OCI-M2 (cell line): Measurements from ENCODE around the gene GNG13.

Source experiments
- DNase-seq: peaks from one replicate; lab custom pipeline; 2025; ENCODE audit not compliant: unreplicated experiment; lab: John Stamatoyannopoulos, UW

Gene GNG13

GRCh38 chr16:814974-815373, 14.4 kb upstream of the GNG13 start:
- no peak for DNase-seq

DNA sequence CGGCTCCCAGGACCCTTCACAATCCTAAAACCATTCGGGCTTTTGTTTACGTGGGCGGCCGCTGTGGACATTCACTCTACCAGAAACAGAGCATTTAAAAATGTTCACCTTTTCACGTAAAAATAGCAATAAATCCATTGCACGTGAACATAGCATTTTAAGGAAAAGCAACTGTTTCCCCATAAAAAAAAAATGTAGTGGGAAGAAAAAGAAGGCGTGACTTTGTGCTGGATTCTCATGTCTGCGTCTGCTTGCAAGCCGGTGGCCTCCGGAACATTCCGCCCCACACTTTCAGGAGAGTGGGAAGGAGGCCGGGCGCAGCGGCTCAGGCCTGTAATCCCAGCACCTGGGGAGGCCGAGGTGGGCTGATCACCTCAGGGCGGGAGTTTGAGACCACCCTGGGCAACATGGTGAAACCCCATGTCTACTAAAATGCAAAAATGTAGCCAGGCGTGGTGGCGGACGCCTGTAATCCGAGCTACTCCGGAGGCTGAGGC, 13.4 kb upstream of the GNG13 start:
- no peak for DNase-seq

DNA sequence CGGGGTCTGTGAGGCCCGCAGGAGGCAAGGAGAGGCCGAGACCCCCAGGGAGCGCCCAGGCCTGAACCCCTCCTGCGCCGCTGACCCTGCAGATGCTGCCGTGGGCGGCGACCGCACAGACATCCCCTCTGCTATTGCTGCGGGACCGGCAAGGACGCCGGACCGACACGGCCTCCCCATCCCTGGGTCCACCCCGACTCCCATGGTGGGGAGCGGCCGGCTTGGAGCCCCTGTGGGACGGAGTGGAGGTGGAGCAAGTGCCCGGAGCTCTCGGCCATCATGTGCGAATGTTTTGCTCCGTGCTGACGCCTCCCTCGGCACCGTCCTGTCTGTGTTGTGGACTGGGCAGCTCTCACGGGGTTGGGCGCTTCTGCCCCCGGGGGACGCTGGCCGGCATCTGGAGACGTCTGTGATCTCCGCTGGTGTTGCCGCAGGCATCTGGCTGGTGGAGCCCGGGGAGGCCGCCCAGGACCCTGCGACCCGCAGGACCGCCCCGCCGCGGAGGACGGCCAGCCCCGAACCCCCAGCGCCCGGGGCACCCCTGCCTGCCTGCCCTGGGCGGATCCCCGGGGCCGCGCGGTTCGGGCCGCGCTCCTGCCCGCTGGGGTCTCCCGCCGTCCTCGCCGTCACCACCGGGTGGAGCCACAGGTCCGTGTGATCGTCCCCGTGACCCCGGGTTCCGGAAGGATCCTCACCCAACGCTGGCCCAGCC, 12.8 kb upstream of the GNG13 start:
- DNase-seq, result no peak

DNA sequence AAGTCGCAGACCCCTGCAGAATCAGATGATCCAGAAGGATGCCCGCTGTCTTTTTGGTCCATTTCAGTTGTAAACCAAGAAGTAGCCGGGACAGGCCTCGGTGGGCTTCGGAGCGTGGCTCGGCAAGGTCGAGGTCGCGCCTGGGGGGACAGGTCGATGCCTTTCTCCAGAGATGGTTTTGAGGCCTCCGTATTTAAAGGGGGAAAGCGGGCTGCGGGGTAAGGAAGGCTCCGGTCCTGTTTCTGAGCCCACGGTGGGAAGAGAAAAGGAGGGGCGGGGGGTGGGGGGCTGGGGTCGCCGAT, 7.5 kb upstream of the GNG13 start:
- no peak for DNase-seq

DNA sequence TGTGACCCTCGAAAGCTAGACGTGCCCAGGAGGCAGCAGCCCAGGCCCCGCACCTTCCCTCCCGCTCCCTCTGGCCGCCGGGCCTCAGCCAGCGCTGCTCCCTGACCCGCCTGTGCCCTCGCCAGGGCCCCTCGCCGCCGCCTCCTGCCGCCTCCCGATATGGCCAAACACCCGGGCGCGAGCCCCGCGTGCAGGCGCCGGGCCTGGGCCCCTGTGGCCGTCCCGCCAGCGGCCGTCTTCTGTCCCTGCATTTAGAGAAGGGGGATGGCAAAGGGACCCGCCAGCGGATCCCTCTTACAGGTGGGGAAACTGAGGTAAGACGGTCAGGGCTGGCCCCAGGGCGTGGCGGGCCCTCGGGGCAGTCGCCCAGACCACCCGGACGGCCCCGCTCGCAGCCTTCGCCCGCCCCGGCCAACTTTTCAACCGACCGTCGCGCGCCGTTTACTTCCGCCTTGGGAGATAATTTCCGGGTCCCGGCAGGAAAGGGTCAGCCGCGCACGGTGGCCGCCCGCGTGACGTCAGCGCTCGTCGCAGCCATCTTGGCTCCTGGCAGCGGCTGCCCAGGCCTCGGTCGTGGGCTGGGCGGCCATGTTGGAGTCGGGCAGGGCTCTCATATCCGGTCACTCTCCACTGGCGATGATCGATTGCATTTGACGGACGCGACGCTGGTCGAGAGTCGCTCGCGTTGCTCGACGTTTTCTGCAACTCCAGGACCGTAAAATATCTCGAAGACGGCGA, 7.0 kb upstream of the GNG13 start:
- peak; percentile 37 for DNase-seq

GRCh38 chr16:805474-805873, 4.9 kb upstream of the GNG13 start:
- no peak for DNase-seq

DNA sequence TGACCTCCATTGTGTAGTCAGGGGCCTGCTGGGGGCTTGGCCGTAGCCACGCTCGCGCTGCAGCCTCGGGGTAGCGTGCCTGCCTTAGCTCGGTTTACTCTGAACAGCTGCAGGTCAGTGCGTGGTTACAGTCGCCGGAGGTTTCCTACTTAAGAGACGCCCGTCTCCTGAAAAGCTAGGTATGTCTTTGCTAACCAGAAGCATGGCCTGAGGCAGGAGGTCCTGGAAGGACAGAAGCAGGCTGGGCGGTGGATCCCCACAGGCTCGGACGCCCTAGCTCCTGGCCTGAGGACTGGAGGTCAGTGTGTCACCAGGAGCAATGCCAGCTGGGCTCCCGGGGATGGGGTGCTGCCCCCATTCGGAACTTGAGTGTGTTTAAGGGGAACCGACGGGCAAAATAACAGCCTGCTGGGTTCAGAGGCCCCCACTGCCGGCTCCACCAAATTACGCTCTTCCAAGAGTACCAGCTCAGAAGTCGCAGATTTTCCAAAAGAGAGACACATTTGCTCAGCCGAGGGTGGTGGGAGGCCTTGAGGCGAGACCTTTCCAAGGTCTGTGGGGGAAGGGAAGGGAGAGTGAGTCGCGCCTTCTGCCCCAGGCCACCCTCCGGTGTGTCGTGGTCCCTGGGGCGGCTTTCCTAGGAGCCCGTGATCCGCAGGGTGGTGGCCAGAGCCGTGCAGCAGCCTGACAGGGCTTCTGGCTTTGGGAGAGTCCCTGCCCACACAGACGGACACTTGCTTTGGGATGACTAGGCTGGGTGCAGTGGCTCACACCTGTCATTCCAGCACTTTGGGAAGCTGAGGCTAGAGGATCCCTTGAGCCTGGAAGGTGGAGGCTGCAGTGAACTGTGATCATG, 3.9 kb upstream of the GNG13 start:
- DNase-seq, result no peak

DNA sequence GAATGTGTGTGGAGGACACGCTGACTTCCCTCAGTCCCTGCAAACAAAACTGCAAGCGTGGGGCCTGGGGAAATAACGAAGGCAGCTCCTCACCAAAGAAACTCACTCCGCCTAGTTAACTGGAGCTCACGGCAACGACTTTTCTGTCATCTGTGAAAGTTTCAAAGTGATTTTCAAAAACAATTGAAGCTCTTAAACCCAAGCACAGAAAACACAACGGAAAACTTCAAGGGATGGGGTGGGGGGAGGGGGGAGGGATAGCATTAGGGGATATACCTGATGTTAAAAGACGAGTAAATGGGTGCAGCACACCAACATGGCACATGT, 3.2 kb upstream of the GNG13 start:
- no peak for DNase-seq

GRCh38 chr16:802914-803753, 2.6 kb upstream of the GNG13 start:
- no peak for DNase-seq

GRCh38 chr16:802461-802860, 1.9 kb upstream of the GNG13 start:
- DNase-seq, result no peak

GRCh38 chr16:801584-802363, 1.2 kb upstream of the GNG13 start:
- DNase-seq, result no peak

GRCh38 chr16:800834-801511, 439 bp upstream of the GNG13 start:
- DNase-seq, result no peak

DNA sequence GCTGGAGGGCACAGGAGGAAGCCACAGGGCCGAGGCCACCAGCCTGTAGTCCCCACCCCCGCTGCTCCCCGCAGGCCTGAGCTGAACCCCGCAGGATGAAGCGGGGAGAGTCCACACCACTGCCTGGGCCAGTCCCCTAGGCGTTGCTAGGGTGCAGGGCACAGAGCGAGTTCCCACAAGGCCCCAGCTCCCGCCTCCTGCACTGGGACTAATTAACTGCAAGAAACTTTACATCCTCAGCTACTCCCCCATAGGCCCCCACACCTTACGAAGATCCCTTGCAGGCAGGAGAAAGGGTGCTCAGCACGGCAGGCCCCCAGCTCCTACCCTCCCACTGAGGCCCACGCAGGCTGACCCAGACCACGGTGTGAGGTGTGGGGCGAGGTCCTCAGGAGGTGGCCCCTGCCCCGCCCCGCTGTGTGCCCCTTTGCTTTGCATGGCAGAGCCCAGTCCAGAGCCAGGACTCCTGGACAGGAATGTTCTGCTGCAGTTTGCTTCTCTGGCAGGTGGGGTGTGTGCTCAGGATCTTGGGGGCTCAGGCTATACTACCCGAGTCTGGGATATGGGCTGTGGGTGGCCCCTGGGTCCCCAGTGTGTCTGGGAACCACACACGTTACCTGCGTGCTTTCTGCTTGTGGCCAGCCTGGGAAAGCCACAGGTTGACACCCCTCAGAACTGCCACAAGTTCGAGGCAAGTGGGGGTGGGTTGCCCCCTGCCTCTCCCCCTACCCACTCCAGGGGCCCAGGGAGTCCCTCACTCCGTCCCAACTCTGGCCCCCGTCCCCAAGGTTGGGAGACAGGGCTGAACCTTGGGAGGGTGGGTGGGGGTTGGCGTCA, 1.2 kb downstream of the GNG13 start:
- DNase-seq, result no peak

DNA sequence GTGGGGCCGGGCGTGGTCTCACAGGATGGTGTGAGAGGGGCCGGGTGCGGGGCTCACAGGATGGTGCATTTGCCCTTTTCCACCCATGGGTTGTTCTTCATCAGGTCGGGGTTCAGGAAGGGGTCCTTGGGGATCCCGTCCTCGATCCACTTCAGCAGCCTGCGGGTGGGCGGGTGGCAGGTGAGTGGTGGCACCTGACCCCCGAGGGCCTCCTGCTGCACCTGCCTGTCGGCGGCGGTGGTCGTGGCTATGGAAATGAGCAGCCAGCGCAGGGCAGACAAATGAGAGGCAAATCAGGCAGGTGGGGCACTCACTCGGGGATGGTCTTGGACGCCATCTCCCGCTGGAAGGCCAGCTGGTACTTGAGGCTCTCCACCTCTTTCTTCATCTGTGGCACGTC, 1.9 kb downstream of the GNG13 start:
- DNase-seq, result no peak

GRCh38 chr16:797686-798085, 2.8 kb downstream of the GNG13 start:
- no peak for DNase-seq

DNA sequence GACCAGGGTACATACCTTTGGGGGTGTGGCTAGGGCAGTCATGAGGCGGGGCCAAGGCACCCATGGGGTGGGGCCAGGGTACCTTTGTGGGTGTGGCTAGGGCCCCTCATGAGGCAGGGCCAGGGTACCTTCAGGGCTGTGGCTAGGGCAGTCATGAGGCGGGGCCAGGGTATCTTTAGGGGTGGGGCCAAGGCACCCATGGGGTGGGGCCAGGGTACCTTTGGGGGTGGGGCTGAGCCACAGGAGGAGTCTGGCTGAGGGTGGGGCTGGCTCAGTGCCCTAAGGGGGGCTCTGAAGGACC, 3.5 kb downstream of the GNG13 start:
- DNase-seq, result no peak

- no peak for DNase-seq
These were observed 4.0 kb downstream of the GNG13 start for GRCh38 chr16:796296-797119.

GRCh38 chr16:795580-796229, 4.8 kb downstream of the GNG13 start:
- no peak for DNase-seq
